Measurements from ENCODE around the gene ADPRM. TPM values are rescaled to one million over a fixed set of nuclear protein-coding genes. Genes with fewer than 3 reads are reported as not detected.

Gene ADPRM
- total RNA-seq, 1 experiment from 2014 or later: 5.1 TPM

- Histone ChIP-seq H3K14ac (ENCODE audit: insufficient read depth, low read length) (no peak overlapping the region), H2AFZ (ENCODE audit: low read length) (no peak overlapping the region), H2BK15ac (ENCODE audit: low read depth, low read length) (no peak overlapping the region), H2BK20ac (ENCODE audit: low read depth, low read length, poor library complexity, severe bottlenecking) (no peak overlapping the region), H2BK5ac (ENCODE audit: insufficient read length, low read length) (no peak overlapping the region), H3K4ac (ENCODE audit: low read depth, low read length) (no peak overlapping the region), H2BK120ac (ENCODE audit: low read depth, low read length, poor library complexity, severe bottlenecking) (no peak overlapping the region), H3K18ac (ENCODE audit: insufficient read length, low read depth, low read length) (no peak overlapping the region), H2AK5ac (ENCODE audit: insufficient read length, low read length) (no peak overlapping the region), H3K27ac (ENCODE audit: insufficient read length, low read depth, low read length) (no peak overlapping the region), H3K79me2 (ENCODE audit: insufficient read depth, low read length) (no peaks in the 10 kb centered on the region), H3K9me3 (ENCODE audit: control insufficient read depth, low read depth, low read length) (no peaks in the 10 kb centered on the region), H4K91ac (ENCODE audit: insufficient read length, low read depth, low read length) (no peak overlapping the region), H4K5ac (ENCODE audit: insufficient read length, low read depth, low read length) (no peak overlapping the region), H3K9ac (ENCODE audit: extremely low read depth, insufficient read length, low read length) (no peak overlapping the region), H4K8ac (replicated peaks; ENCODE audit: insufficient read length, low read depth, low read length) (no peak overlapping the region), H3K79me1 (ENCODE audit: insufficient read depth, low read depth, low read length, poor library complexity, severe bottlenecking) (no peaks in the 10 kb centered on the region), H4K20me1 (ENCODE audit: control insufficient read depth, insufficient read depth, insufficient read length) (no peaks in the 10 kb centered on the region), H3K4me2 (ENCODE audit: insufficient read depth, insufficient read length, low read length) (no peak overlapping the region), H3K23me2 (ENCODE audit: insufficient read length, low read depth, low read length, poor library complexity, severe bottlenecking) (no peaks in the 10 kb centered on the region), H3K4me1 (ENCODE audit: insufficient read depth, low read length) (no peaks in the 10 kb centered on the region), H3K23ac (ENCODE audit: insufficient read length, low read depth, low read length) (no peak overlapping the region), H3K27me3 (ENCODE audit: insufficient read depth, low read length) (no peaks in the 10 kb centered on the region), H3K56ac (ENCODE audit: insufficient read length, low read depth, low read length) (no peak overlapping the region), H2BK12ac (ENCODE audit: insufficient read length, low read depth, low read length) (no peak overlapping the region), H3T11ph (ENCODE audit: low read length) (no peak overlapping the region)
- no peaks in the 10 kb centered on the region for H3K9me3 Mint-ChIP-seq
- no peak for TF ChIP-seq CTCF (conservative IDR thresholded peaks at IDR 0.05)
- peaks cover 0 to 3% of the 10 kb centered on the region in 2 experiments; a peak in 2 of 4 replicates for H3K4me1 Mint-ChIP-seq
- WGBS (ENCODE audit: extremely low coverage, insufficient read length, low lambda C conversion rate): no CpG with 5 or more reads among the region's 6 CpGs
- peak overlapping the region in 1 of 3 experiments; percentile 4; a peak in 1 of 7 replicates for H3K27ac Mint-ChIP-seq
- H3K27me3 Mint-ChIP-seq (ENCODE audit: low read depth): no peaks in the 10 kb centered on the region
- H3K36me3 Mint-ChIP-seq (ENCODE audit: insufficient read depth in 1 of 3, low read depth in 3 of 3): peaks cover 0 to 1% (median 0%) of the 10 kb centered on the region in 3 experiments; a peak in 1 of 7 replicates
- H3K4me3 Mint-ChIP-seq: no peak overlapping the region
- DNase-seq: no peak
Observed at GRCh38 chr17:10663231-10663630, 34.2 kb upstream of the ADPRM start.
